ENCODE data around the gene OLFM1.
"Not testable (repeated sequence)": the region's sequence is repeated elsewhere in the genome, so short reads cannot be mapped to it uniquely, and the experiment has no call there.

OLFM1 gene

DNA sequence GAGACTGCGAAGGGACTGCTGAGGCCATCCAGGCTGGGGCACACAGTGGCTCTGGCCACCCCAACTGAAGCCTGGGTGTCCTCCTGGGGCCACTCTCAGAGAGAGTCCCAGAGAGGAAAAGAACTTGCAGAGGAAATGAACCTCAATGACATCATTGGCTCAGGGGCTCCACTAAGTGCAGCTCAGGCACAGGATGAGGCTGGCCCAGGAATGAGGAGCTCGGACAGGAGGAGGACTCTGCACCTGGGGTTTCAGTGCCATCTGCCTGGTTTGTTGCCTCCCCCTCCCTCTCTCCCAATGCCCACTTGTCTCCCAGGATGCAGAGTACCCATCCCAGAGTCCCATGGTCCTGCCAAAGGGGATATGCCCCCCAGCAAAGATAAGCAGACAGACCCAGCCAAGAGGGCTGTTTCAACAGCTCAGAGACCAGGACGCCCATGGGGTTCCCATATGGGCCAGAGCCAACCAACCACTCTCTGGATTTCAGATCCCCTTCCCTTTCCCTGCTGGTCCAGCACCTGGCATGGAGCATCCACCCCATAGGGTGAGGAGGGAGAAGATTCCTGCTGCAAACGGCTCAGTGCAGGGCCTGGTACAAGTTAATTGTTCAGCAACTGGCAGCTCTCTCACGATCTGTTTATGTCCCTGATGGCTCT, 26.9 kb upstream of the OLFM1 start:
- DNase-seq (ENCODE audit: low read depth): no peak

- DNase-seq (ENCODE audit: low read depth): no peak
These were observed 26.0 kb upstream of the OLFM1 start for GRCh38 chr9:135061441-135061840.

DNA sequence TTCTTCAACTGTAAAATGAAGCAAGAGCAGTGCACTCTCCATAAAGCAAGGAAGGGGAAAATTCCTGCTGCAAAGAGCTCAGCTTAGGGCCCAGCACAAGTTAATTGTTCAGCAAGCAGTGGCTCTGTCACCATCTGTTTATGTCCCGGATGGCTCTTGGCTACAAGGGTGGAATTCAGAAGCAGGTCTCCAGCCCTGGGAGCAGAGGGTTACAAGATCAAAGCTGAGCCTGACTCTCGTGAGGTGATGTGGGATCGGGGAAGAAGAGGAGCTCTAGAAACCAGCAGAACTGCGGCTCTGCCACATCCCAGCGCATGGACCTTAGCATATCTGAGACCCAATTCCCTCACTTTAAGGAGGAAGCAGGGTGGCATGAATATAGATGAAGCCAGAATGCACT, 25.2 kb upstream of the OLFM1 start:
- no peak for DNase-seq (ENCODE audit: low read depth)

GRCh38 chr9:135063466-135063865, 24.0 kb upstream of the OLFM1 start:
- not testable (repeated sequence) for DNase-seq (ENCODE audit: low read depth)

DNA sequence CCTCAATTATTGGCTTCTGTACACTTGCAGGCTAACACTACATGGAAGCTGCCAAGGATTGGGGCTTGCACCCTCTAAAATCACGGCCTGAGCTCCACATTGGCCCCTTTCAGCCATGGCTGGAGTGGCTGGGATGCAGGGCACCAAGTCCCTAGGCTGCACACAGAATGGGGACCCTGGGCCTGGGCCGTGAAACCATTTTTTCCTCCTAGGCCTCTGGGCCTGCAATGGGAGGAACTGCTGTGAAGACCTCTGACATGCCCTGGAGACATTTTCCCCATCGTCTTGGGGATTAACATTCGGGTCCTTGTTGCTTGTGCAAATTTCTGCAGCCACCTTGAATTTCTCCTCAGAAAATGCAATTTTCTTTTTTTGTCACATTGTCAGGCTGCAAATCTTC, 23.6 kb upstream of the OLFM1 start:
- not testable (repeated sequence) for DNase-seq (ENCODE audit: low read depth)

GRCh38 chr9:135065151-135065550, 22.3 kb upstream of the OLFM1 start:
- DNase-seq (ENCODE audit: low read depth): no peak

DNA sequence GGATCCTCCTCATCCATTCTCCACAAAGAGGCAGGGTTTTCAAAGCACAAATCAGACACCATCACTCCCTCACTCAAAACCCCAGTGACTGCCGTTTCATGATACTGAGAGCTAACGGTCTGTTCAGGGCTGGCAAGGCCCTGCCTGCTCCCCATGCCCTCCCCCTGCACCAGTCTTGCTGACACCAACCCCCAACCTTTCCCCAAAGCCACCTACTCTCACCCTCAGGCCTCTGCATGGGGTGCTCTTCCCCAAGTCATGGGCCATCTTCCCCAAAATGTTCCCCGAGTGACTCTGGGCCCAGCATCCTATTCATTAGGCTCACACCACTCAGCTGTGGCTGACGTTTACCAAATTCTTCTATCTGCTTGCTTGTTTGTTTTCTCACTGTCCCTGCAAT, 21.7 kb upstream of the OLFM1 start:
- no peak for DNase-seq (ENCODE audit: low read depth)

GRCh38 chr9:135066291-135066690, 21.2 kb upstream of the OLFM1 start:
- no peak for DNase-seq (ENCODE audit: low read depth)

DNA sequence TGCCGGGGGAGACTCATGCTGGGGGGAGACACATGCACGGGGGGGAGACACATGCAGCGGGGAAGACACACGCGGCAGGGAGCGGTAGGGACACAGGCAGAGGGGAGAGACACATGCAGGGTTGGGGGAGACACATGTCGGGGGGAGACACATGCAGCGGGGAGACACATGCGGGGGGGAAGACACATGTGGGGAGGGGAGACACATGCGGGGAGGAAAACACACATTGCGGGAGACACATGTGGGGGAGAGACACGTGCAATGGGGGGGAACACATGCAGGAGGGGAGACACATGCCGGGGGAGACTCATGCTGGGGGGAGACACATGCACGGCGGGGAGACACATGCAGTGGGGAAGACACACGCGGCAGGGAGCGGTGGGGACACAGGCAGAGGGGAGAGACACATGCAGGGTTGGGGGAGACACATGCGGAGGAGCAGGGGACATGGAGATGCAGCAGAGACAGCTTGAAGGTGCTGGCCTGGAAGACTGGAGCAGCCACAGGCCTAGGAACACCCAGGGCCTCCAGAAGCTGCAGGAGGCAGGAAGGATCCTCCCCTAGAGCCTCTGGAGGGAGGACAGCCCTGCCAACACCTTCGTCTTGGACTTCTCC, 20.3 kb upstream of the OLFM1 start:
- DNase-seq (ENCODE audit: low read depth): no peak

- DNase-seq (ENCODE audit: low read depth): no peak
These were observed 18.6 kb upstream of the OLFM1 start for GRCh38 chr9:135068776-135069415.

DNA sequence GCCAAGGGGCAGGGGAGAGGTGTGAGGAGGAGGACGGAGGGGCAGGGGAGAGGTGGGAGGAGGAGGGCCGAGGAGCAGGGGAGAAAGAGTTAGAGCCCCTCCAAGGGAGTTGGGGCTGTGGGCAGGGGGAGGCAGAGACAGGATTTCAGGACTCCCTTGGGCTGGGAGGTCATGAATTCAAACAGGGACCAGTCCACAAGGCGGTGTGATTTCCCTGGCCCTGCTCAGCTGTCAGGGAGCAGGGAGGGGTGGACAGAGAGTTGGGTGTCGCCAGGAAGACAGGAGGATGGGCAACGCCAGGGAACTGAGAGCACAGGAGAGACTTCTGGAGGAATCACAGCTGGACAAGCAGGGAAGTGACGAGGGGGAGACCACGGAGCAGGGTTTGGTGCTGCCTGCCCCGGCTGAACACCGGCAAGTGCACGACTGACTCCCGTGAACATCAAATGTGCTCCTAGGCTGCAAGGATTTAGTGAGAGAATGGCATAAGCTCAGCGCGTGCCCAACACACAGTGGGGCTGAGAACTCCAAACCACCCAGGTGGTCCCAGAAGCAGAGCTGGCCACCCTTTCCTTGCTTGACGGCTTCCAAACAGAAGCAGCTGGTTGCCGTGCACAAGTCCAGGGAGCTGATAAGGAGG, 17.8 kb upstream of the OLFM1 start:
- no peak for DNase-seq (ENCODE audit: low read depth)

DNA sequence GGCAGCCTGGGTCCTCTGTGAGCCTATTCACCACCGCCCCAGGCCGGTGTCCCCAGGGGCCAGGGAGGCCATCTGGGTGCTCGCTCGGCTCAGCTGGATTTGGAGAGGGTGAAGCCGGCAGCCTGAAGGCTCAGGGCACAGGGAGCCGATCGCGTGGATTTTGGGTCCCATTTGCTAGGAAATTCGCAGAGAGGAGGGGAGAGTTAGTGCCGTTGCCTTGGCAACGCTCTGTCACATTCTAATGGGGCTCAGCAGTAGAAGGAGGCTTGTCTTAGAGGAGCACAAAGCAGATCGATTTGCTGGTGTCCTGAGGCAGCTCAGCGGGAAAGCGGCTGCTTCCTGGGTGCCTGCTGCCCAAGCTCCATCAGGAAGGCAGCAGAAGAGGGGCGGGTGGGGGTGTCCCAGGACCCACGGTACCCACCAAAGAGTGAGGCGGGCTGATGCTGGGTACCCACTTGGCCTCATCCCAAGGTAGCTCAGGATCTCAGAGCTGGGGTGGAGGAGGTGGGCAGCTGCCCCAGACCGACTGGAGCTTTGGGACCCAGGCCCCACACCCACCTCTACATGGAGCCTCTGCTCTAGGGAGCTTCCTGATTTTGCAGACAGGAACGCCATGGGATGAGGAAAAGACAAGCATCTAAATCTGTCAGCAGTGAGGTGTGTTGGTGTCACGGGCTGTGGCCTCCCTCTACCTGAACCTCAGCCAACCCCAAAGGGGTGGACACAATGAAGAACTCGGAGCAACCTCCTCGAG, 17.1 kb upstream of the OLFM1 start:
- DNase-seq (ENCODE audit: low read depth): no peak

GRCh38 chr9:135070964-135071735, 16.3 kb upstream of the OLFM1 start:
- no peak for DNase-seq (ENCODE audit: low read depth)

- no peak for DNase-seq (ENCODE audit: low read depth)
These were observed 14.3 kb upstream of the OLFM1 start for GRCh38 chr9:135073081-135073740.

- DNase-seq (ENCODE audit: low read depth): no peak
These were observed 13.6 kb upstream of the OLFM1 start for GRCh38 chr9:135073741-135074305.

DNA sequence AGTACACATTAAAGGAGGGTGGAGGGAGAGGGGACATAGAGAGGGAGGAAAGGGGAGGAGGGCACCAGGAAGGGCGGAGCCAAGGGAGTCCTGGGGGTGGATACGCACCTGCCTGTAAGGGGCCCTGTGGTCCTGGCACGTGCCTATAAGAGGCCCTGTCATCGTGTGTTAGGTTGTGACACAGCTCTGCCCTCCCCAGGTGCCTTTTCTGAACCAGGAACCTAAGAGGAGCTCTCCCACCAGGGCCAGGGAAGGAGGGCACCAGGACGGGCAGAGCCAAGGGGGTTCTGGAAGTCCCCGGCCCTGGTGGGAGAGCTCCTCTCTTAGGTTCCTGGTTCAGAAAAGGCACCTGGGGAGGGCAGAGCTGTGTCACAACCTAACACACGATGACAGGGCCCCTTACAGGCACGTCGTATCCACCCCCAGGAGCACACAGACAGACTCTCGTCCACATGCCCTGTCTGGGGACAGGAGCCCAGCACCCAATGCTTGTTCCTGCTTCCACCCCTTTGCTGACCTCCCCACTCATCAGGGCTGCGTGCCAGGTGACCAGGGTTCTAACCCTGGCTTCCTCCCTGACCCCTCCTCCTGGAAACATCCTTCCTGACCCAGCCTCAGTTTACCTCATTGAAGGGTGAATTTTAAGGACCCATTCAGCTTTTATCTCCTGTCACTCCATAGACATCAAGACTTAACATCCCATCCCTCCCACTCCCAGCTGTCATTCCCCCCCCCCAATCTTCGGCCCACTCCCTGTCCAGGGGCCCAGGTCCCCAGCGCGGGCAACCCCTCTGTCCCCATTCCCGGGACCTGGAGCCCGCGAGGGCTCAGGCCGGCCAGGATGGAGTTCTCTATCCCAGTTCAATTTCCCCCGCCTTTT, 12.9 kb upstream of the OLFM1 start:
- DNase-seq (ENCODE audit: low read depth): no peak

DNA sequence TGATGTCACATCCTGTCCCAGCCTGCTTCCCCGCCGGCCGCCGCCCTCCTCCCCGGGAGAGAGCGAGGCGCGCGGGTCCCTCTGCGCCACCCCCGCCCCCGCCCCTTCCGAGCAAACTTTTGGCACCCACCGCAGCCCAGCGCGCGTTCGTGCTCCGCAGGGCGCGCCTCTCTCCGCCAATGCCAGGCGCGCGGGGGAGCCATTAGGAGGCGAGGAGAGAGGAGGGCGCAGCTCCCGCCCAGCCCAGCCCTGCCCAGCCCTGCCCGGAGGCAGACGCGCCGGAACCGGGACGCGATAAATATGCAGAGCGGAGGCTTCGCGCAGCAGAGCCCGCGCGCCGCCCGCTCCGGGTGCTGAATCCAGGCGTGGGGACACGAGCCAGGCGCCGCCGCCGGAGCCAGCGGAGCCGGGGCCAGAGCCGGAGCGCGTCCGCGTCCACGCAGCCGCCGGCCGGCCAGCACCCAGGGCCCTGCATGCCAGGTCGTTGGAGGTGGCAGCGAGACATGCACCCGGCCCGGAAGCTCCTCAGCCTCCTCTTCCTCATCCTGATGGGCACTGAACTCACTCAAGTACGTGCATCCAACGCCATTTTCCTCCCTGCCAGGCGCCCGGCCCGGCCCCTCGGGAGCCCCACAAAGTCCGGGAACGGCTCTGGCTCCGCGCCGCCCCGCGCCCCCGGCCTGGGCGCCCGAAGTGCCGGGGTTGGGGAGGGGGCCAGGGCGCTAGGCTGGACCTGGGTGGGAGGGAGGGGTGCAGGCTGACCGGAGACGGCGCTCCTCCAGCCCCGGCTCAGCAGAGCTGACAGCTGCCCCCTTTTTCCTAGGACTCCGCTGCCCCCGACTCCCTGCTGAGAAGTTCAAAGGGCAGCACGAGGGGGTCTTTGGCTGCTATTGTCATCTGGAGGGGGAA, 12.0 kb upstream of the OLFM1 start:
- no peak for DNase-seq (ENCODE audit: low read depth)

GRCh38 chr9:135076143-135076875, 11.2 kb upstream of the OLFM1 start:
- no peak for DNase-seq (ENCODE audit: low read depth)
